ENCODE results near the gene PCNX1.

The PCNX1 gene

GRCh38 chr14:70982200-70982599 is 74.9 kb downstream of the PCNX1 start:
- Histone ChIP-seq H3K4me3 (ENCODE audit: insufficient read depth in 1 of 2, low read depth in 1 of 2, low read length in 2 of 2) (no peak overlapping the region), H2AFZ (ENCODE audit: low read depth, low read length) (no peak overlapping the region), H3K18ac (ENCODE audit: low read depth in 1 of 2, low read length in 2 of 2) (no peak overlapping the region), H2BK15ac (ENCODE audit: low read depth, poor library complexity, severe bottlenecking) (no peak overlapping the region), H3K36me3 (ENCODE audit: control insufficient read depth in 1 of 2, insufficient read depth in 2 of 2, low read depth in 1 of 2, low read length in 2 of 2) (peaks cover 13 to 42% of the 10 kb centered on the region in 2 experiments), H3K27me3 (ENCODE audit: control insufficient read depth in 1 of 2, insufficient read depth in 1 of 2, low read length in 2 of 2) (no peaks in the 10 kb centered on the region), H4K8ac (ENCODE audit: low read length) (no peak overlapping the region), H3K9me3 (ENCODE audit: control insufficient read depth, low read length) (no peaks in the 10 kb centered on the region), H2BK5ac (ENCODE audit: low read depth, low read length, poor library complexity, severe bottlenecking) (no peak overlapping the region), H2BK120ac (ENCODE audit: low read depth, low read length) (no peak overlapping the region), H3K14ac (ENCODE audit: low read length in 2 of 2) (no peak overlapping the region), H3K4me2 (ENCODE audit: low read length, poor library complexity, severe bottlenecking) (no peak overlapping the region), H3K4me1 (ENCODE audit: control insufficient read depth, insufficient read depth, low read depth, low read length) (no peaks in the 10 kb centered on the region), H2BK12ac (ENCODE audit: low read length in 2 of 2) (no peak overlapping the region), H2AK5ac (ENCODE audit: low read length, severe bottlenecking) (no peak overlapping the region), H3K23ac (ENCODE audit: low read length in 2 of 2) (no peak overlapping the region), H3K4ac (ENCODE audit: low read depth in 1 of 2, low read length in 2 of 2) (no peak overlapping the region), H3K27ac (ENCODE audit: low read length, poor library complexity, severe bottlenecking) (no peak overlapping the region), H3K79me1 (replicated peaks; ENCODE audit: low read length, poor library complexity, severe bottlenecking) (peaks cover 13% of the 10 kb centered on the region), H4K91ac (ENCODE audit: low read length) (no peak overlapping the region), H3K9ac (ENCODE audit: low read length) (peak overlapping the region; percentile 1)
- WGBS: no CpG with 5 or more reads among the region's 1 CpG
- no peak for DNase-seq

GRCh38 chr14:70987041-70987440 is 79.8 kb downstream of the PCNX1 start:
- H2BK15ac ChIP-seq (ENCODE audit: low read depth, poor library complexity, severe bottlenecking): no peak overlapping the region
- peaks cover 2% of the 10 kb centered on the region for H3K4me1 ChIP-seq (ENCODE audit: control insufficient read depth, insufficient read depth, low read depth, low read length)
- H3K14ac ChIP-seq (ENCODE audit: low read length in 2 of 2): no peak overlapping the region
- H3K36me3 ChIP-seq (ENCODE audit: control insufficient read depth in 1 of 2, insufficient read depth in 2 of 2, low read depth in 1 of 2, low read length in 2 of 2): peaks cover 6 to 26% of the 10 kb centered on the region in 2 experiments
- H3K27ac ChIP-seq (ENCODE audit: low read length, poor library complexity, severe bottlenecking): no peak overlapping the region
- H3K9ac ChIP-seq (ENCODE audit: low read length): no peak overlapping the region
- peaks cover 10% of the 10 kb centered on the region for H3K79me1 ChIP-seq (replicated peaks; ENCODE audit: low read length, poor library complexity, severe bottlenecking)
- no peak overlapping the region for H3K4me2 ChIP-seq (ENCODE audit: low read length, poor library complexity, severe bottlenecking)
- H4K8ac ChIP-seq (ENCODE audit: low read length): no peak overlapping the region
- WGBS: no CpG with 5 or more reads among the region's 1 CpG
- no peak overlapping the region for H2BK5ac ChIP-seq (ENCODE audit: low read depth, low read length, poor library complexity, severe bottlenecking)
- no peaks in the 10 kb centered on the region for H3K27me3 ChIP-seq (ENCODE audit: control insufficient read depth in 1 of 2, insufficient read depth in 1 of 2, low read length in 2 of 2)
- no peaks in the 10 kb centered on the region for H3K9me3 ChIP-seq (ENCODE audit: control insufficient read depth, low read length)
- DNase-seq: peak; percentile 24
- H3K4me3 ChIP-seq (ENCODE audit: insufficient read depth in 1 of 2, low read depth in 1 of 2, low read length in 2 of 2): no peak overlapping the region
- no peak overlapping the region for H4K91ac ChIP-seq (ENCODE audit: low read length)
- no peak overlapping the region for H3K18ac ChIP-seq (ENCODE audit: low read depth in 1 of 2, low read length in 2 of 2)
- H3K23ac ChIP-seq (ENCODE audit: low read length in 2 of 2): no peak overlapping the region
- no peak overlapping the region for H2AFZ ChIP-seq (ENCODE audit: low read depth, low read length)
- no peak overlapping the region for H2BK12ac ChIP-seq (ENCODE audit: low read length in 2 of 2)
- no peak overlapping the region for H2AK5ac ChIP-seq (ENCODE audit: low read length, severe bottlenecking)
- H3K4ac ChIP-seq (ENCODE audit: low read depth in 1 of 2, low read length in 2 of 2): no peak overlapping the region
- no peak overlapping the region for H2BK120ac ChIP-seq (ENCODE audit: low read depth, low read length)

GRCh38 chr14:70988452-70988851 is 81.2 kb downstream of the PCNX1 start:
- WGBS: over 99% methylated on average over 10 of the region's 10 CpGs
- H3K36me3 ChIP-seq (ENCODE audit: control insufficient read depth in 1 of 2, insufficient read depth in 2 of 2, low read depth in 1 of 2, low read length in 2 of 2): peaks cover 6 to 24% of the 10 kb centered on the region in 2 experiments
- no peak overlapping the region for H3K27ac ChIP-seq (ENCODE audit: low read length, poor library complexity, severe bottlenecking)
- H3K18ac ChIP-seq (ENCODE audit: low read depth in 1 of 2, low read length in 2 of 2): no peak overlapping the region
- no peaks in the 10 kb centered on the region for H3K27me3 ChIP-seq (ENCODE audit: control insufficient read depth in 1 of 2, insufficient read depth in 1 of 2, low read length in 2 of 2)
- no peak overlapping the region for H2BK15ac ChIP-seq (ENCODE audit: low read depth, poor library complexity, severe bottlenecking)
- H2BK120ac ChIP-seq (ENCODE audit: low read depth, low read length): no peak overlapping the region
- no peak overlapping the region for H2AFZ ChIP-seq (ENCODE audit: low read depth, low read length)
- H2AK5ac ChIP-seq (ENCODE audit: low read length, severe bottlenecking): no peak overlapping the region
- no peak overlapping the region for H4K91ac ChIP-seq (ENCODE audit: low read length)
- no peak overlapping the region for H3K4me2 ChIP-seq (ENCODE audit: low read length, poor library complexity, severe bottlenecking)
- H3K9me3 ChIP-seq (ENCODE audit: control insufficient read depth, low read length): no peaks in the 10 kb centered on the region
- no peak overlapping the region for H3K23ac ChIP-seq (ENCODE audit: low read length in 2 of 2)
- H2BK12ac ChIP-seq (ENCODE audit: low read length in 2 of 2): no peak overlapping the region
- no peak overlapping the region for H3K4ac ChIP-seq (ENCODE audit: low read depth in 1 of 2, low read length in 2 of 2)
- no peak overlapping the region for H4K8ac ChIP-seq (ENCODE audit: low read length)
- no peak overlapping the region for H2BK5ac ChIP-seq (ENCODE audit: low read depth, low read length, poor library complexity, severe bottlenecking)
- peaks cover 2% of the 10 kb centered on the region for H3K4me1 ChIP-seq (ENCODE audit: control insufficient read depth, insufficient read depth, low read depth, low read length)
- H3K9ac ChIP-seq (ENCODE audit: low read length): no peak overlapping the region
- peaks cover 10% of the 10 kb centered on the region for H3K79me1 ChIP-seq (replicated peaks; ENCODE audit: low read length, poor library complexity, severe bottlenecking)
- no peak for DNase-seq
- no peak overlapping the region for H3K14ac ChIP-seq (ENCODE audit: low read length in 2 of 2)
- H3K4me3 ChIP-seq (ENCODE audit: insufficient read depth in 1 of 2, low read depth in 1 of 2, low read length in 2 of 2): no peak overlapping the region

DNA sequence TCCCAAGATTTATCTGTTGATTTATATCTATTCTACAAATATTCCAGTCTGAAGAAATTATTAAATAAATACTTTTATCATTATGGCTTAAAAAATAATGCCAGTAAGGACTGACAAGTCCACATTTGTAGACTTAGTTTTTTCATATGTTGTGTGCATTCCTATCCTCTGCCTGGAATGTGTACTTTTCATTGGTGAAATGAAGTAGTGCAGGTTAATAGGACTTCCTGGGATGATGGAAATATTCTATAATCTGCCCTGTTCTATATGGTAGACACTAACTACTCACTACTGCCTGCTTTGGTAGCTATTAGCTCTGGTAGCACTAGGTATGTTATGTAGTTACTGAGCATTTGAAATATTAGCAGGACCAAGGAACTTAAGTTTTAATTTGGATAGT is 86.7 kb downstream of the PCNX1 start:
- Histone ChIP-seq H3K23ac (ENCODE audit: low read length in 2 of 2) (no peak overlapping the region), H2AK5ac (ENCODE audit: low read length, severe bottlenecking) (no peak overlapping the region), H3K4me1 (ENCODE audit: control insufficient read depth, insufficient read depth, low read depth, low read length) (no peaks in the 10 kb centered on the region), H4K91ac (ENCODE audit: low read length) (no peak overlapping the region), H3K4ac (ENCODE audit: low read depth in 1 of 2, low read length in 2 of 2) (no peak overlapping the region), H3K27ac (ENCODE audit: low read length, poor library complexity, severe bottlenecking) (no peak overlapping the region), H3K14ac (ENCODE audit: low read length in 2 of 2) (no peak overlapping the region), H4K8ac (ENCODE audit: low read length) (no peak overlapping the region), H3K27me3 (ENCODE audit: control insufficient read depth in 1 of 2, insufficient read depth in 1 of 2, low read length in 2 of 2) (no peaks in the 10 kb centered on the region), H3K36me3 (ENCODE audit: control insufficient read depth in 1 of 2, insufficient read depth in 2 of 2, low read depth in 1 of 2, low read length in 2 of 2) (peaks cover 6 to 45% of the 10 kb centered on the region in 2 experiments), H2BK120ac (ENCODE audit: low read depth, low read length) (no peak overlapping the region), H3K18ac (ENCODE audit: low read depth in 1 of 2, low read length in 2 of 2) (no peak overlapping the region), H2AFZ (ENCODE audit: low read depth, low read length) (no peak overlapping the region), H2BK15ac (ENCODE audit: low read depth, poor library complexity, severe bottlenecking) (no peak overlapping the region), H2BK12ac (ENCODE audit: low read length in 2 of 2) (no peak overlapping the region), H3K9me3 (ENCODE audit: control insufficient read depth, low read length) (no peaks in the 10 kb centered on the region), H3K9ac (ENCODE audit: low read length) (no peak overlapping the region), H2BK5ac (ENCODE audit: low read depth, low read length, poor library complexity, severe bottlenecking) (no peak overlapping the region), H3K79me1 (replicated peaks; ENCODE audit: low read length, poor library complexity, severe bottlenecking) (peaks cover 8% of the 10 kb centered on the region), H3K4me2 (ENCODE audit: low read length, poor library complexity, severe bottlenecking) (no peak overlapping the region), H3K4me3 (ENCODE audit: insufficient read depth in 1 of 2, low read depth in 1 of 2, low read length in 2 of 2) (no peak overlapping the region)
- DNase-seq: no peak

Measured in mesenchymal stem cell (in vitro differentiated cells and primary cell).